ENCODE data around the gene PIWIL1.

Gene PIWIL1

DNA sequence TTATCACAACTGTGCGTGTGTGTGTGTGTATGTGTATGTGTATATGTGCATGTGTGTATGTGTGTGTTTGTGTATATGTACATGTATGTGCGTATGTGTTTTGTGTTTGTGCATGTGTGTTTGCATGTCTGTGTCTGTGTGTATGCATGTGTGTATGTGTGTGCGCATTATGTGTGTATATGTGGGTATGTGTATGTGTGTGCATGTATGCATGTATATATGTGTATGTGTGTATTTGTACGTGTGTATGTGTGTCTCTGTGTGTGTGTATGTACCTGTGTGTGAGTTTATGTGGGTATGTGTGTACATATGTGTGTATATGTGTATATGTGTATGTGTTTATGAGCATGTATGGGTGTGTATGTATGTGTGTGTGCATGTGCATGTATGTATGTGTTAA is 37.6 kb upstream of the PIWIL1 start:
- DNase-seq (ENCODE audit: low spot score) = no peak
- TF ChIP-seq, protein P1, sequence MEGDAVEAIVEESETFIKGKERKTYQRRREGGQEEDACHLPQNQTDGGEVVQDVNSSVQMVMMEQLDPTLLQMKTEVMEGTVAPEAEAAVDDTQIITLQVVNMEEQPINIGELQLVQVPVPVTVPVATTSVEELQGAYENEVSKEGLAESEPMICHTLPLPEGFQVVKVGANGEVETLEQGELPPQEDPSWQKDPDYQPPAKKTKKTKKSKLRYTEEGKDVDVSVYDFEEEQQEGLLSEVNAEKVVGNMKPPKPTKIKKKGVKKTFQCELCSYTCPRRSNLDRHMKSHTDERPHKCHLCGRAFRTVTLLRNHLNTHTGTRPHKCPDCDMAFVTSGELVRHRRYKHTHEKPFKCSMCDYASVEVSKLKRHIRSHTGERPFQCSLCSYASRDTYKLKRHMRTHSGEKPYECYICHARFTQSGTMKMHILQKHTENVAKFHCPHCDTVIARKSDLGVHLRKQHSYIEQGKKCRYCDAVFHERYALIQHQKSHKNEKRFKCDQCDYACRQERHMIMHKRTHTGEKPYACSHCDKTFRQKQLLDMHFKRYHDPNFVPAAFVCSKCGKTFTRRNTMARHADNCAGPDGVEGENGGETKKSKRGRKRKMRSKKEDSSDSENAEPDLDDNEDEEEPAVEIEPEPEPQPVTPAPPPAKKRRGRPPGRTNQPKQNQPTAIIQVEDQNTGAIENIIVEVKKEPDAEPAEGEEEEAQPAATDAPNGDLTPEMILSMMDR (IDR thresholded peaks at IDR 0.05) = no peak
- H3K4me3 ChIP-seq = no peak overlapping the region
- no peak overlapping the region for H3K27ac ChIP-seq

DNA sequence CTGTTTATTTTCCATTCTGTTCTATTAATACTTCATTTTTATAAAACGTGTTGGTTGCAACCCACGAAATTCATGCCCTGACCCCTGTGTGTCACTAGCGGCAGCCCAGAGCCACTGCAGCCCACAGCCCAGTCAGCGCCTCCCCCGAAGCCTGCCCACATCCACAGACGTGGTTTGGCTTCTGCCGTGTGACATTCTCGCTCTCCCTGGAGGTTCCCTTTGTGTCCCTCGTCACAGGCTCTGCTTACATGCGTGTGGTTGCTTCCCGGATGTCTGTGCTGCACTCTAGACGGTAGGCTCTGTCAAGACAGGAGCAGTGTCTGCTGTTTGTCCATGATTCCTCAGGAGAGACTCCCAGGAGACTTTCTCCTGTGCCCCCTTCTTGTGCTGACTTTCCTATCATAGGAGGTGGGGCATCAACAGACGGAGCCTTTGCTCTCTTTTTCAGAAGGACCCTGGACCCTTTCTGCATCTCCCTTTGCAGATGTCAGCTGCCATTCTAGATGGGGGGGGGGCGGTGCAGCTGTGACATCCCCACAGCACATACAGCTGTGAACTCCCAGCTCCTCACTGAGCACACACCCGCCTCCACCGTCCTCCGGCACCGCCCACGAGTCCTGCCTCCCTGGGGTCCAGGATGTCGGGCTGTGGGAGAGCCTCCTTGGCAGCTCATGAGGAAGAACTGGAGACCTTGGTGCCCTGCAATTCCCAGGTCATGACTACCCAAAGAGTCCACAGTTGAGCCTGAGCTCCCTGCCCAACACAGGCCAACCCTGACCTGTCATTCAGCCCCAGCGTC is 36.8 kb upstream of the PIWIL1 start:
- no peak for DNase-seq (ENCODE audit: low spot score)
- TF ChIP-seq, protein P1 (IDR thresholded peaks at IDR 0.05) = no peak
- Histone ChIP-seq H3K27ac (no peak overlapping the region), H3K4me3 (no peak overlapping the region)

DNA sequence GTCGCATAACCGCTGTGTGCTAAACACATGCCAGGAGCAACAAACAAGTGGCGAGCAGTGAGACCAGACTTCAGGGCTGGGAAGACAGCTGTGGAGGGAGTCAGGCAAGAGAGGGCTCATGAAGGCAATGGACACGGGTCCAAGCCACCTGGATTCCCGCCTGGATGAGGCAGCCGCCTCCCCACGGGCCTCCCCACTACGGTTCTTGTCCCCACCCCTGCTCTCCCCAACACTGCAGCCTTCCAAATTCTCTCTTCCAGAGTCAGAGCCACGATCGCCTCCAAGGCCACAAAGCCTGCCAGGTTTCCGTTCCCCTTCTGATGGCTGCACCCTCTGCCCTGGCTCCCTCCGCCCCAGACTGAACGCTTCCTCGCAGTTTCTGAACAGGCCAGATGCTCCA is 36.1 kb upstream of the PIWIL1 start:
- TF ChIP-seq, protein P1 (IDR thresholded peaks at IDR 0.05) = no peak
- DNase-seq (ENCODE audit: low spot score) = no peak
- H3K4me3 ChIP-seq = no peak overlapping the region
- H3K27ac ChIP-seq = no peak overlapping the region

DNA sequence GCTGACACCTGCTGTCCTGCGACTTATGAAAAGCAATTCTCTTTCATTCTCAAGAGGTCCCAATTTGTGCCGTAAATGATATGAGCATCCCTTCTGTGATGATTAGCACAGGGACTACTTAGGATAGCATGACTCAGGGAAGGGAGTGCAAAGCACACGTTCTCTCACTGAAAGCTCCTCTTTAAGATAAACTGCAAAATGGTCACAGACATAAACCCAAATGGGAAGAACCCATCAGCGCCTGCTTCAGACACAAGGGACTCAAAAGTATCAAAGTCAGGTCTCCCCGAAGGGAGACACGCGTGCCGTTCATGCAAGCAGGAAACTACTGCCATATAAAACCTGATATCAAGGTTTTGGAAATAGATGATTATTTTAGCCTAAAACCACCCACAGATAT is 33.9 kb upstream of the PIWIL1 start:
- TF ChIP-seq, protein P1 (IDR thresholded peaks at IDR 0.05) = no peak
- no peak for DNase-seq (ENCODE audit: low spot score)
- no peak overlapping the region for H3K27ac ChIP-seq
- H3K4me3 ChIP-seq = no peak overlapping the region

DNA sequence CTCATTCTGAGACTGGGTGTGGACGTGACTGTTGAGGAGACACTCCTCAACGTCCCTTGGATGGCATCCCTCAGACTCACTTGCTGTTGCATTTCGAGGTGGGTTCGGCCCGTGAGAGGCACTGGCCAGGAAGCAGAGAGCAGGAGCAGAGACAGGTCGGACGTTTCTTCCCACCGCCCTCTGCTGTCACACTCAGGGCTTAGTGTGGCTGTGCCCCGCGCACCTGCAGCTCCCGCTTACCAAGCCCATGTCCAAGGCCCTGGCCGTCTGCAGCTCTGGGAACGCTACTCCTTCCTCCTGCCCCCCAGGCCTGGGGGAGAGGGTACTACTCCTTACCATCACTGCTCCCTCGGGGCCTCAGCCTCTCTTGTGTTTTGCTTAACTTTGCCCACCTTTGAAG is 29.8 kb upstream of the PIWIL1 start:
- TF ChIP-seq, protein P1 (IDR thresholded peaks at IDR 0.05) = no peak
- DNase-seq (ENCODE audit: low spot score) = no peak
- no peak overlapping the region for H3K4me3 ChIP-seq

DNA sequence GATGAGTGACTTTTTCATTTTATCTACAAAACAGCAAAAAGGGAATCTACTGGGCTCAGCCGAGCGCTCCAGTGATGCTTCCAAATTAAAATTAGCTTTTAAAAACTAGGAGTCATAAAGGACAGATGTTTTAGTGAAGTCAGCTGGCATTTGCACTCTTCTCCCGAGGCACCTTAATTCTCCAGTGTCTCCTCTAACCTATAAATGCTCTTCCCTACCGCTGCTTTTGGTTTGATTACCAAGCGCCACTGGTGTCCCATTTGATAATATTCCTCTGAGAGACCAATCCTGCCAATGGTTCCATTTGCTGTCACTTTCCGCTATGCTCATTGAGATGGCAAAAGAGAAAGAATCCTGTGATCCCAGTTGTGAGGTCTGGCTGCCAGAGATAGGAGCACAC is 29.3 kb upstream of the PIWIL1 start:
- TF ChIP-seq, protein P1 (IDR thresholded peaks at IDR 0.05) = no peak
- no peak for DNase-seq (ENCODE audit: low spot score)
- Histone ChIP-seq H3K27ac (no peak overlapping the region), H3K4me3 (no peak overlapping the region)

More for the DNA sequence above, 29.8 kb upstream of the PIWIL1 start:
- H3K27ac ChIP-seq = no peak overlapping the region

DNA sequence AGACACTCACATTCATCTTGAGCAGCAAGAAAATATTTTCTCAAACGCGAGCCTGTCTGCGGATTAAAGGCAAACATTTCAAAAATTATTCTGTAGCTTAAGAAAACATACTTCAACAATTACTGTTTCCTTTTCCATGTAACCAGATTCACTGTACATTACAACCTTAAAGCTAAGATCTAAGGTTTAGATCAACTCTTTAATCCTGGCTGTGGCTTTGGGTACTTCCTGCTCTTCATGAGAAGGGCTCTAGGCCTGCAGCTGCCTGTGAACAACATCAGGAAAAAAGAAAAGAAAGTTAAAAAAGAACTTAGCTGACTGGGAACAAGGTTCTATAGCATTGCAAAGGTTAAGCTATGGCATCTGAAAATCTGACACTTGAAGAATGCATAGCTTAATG is 21.4 kb upstream of the PIWIL1 start:
- Histone ChIP-seq H3K4me3 (no peak overlapping the region), H3K27ac (no peak overlapping the region)
- no peak for DNase-seq (ENCODE audit: low spot score)
- TF ChIP-seq, protein P1 (IDR thresholded peaks at IDR 0.05) = no peak
